ENCODE data around the gene MRPS10.

The MRPS10 gene
- 20.8 reads per million, percentile 47 among the genes with 10 or more reads in this experiment for total RNA-seq

DNA sequence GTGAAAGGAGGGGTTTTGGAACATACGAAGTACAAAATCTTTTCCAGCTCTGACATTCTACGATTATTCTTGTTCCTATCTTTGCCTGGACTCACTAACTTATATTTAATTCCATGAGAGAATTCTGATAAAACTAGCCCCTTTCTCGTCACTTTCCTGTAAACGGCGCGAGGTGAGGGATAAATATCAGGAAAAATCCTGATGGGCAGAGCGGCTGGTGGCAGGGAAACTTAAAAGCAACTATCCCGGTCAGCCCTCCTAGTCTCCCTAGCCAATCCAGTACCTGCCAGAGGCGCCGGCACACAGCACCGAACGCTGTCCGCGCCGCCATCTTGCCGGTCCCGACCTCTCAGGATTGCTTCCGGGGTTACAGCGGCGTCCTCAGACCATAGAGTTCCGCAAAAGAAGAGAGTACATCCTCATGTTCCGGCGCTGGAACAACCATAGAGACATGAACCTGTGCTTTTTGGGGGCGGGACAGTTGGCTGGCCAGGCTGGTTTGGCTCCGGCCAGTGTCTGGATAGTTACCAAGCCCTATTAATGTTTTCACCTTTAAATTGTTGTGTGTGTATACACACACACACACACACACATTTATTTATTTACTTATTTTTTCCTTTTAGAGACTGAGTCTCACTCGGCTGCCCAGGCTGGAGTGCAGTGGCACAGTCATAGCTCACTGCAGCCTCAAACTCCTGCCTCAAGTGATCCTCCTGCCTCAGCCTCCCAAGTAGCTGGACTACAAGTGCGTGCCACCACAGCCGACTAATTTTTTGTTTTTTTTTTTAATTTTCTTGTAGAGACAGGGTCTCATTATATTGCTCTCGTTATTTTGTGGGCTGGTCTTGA, at the start of gene MRPS10:
MRPS10 (minus strand) TSS at position 343 of the 849 bp plus-strand sequence; CDS start at position 331, 12 bp downstream.
- peak; percentile 91 for DNase-seq

DNA sequence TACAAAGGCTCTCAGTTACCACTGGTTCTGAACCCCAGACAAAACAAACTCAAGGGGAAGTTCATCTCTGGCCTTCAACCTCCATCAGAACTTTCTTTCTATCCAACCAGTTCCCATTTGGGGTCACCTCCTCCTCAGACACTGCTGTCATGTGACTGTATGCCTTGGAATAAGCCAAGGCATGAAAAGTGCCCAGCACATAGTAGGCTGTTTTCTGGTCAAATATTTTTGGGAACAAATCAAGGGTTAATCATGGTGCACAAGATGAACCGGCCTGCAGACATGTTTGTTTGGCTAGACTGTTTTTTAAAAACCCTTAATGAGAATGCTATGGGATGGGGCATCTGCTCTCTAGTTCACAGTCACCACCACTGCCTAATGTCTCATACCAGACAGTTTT, 48.9 kb upstream of the MRPS10 start:
- no peak for DNase-seq

DNA sequence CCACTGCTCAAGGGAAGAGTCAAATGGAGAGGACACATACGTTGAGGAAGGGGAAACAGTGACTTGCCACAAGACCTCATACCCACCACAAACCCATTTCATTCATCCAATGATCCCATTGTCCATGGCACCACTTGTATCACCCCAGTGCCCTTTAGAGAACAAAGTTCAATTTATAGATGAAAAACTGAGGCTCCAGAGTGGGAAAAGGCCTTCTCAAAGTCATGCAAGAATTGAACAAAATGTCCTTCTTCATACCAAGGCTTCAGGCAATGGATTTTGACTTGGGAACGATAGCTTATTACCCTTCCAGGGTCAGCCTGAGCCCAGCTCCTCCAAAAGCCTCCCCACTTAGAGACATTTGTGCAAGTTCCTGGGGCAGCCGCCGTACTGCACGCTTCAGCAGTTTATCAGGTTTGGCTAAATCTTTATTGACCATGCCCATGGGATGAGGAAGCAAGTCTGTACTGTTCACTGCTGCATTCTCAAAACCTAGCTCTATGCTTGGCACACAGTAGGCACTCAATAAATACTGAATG, 47.3 kb upstream of the MRPS10 start:
- DNase-seq = no peak

- DNase-seq = no peak
These were observed 46.6 kb upstream of the MRPS10 start for GRCh38 chr6:42264162-42264851.

DNA sequence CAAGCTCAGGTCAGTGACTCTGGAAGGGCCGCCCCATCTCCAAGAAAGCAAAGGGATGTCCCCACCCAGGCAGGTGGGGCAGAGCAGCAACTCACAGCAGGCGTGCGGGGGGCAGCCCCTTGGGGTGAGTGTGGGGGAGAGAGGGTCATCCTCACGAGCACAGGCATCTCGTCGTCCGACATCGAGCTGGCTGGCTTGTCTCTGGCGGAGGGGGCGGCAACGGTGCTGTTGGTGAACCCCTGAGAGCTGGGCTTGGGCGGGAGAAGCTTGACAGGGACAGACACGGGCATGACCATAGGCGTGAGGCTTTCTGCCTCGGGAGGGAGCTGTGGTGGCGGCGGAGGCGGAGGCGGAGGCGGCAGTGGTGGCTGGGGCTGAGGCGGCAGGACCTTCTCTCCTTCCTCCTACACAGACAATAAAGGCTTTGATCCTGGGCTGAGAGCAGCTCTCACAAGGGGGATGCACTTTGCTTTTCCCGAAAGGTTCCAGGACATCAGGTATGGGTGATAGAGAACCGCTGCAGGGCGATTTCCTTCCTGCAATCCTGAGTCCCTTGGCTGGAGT, 45.6 kb upstream of the MRPS10 start:
- DNase-seq = no peak

DNA sequence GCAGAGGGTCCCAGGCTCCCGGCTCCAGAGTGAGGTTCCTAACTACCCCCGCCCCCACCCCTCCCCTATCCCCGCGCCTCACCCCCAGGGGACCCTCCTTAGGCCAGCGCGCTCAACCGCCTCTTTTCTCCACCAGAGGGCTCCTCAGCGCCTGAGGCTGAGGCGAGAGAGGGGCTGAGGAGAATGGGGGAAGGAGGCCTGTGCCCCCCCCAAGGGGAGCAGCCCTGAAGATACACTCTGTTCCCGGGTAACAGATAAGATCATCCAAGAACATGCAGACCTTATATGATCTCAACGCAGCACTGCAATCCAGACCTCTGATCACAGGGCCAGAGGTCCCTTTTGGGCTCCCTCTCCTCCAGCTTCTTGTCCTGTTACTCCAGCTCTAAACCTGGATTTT, 43.3 kb upstream of the MRPS10 start:
- DNase-seq = no peak

DNA sequence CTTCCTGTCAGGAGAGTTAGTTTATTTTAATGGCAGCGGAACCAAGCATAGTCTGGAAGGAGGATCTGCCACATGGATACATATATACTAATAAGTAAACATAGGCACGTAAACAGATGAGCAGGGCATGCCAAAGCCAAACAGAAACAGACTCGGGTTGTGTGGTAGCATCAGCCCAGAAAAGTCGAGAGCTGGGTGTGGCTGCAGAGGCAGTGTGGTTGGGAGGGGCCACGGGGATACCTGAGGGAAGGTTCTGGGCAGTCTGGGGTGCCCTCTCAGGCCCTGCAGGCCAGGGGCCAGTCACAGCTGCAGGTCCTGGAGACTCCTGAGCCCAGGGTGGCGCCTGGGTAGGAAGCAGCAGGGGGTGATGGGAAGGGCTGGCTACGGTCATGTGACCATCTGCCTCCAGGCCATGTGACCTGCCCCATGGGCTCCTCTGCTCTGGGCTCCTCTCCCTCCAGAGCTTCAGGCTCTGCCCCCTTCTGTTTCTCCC, 42.8 kb upstream of the MRPS10 start:
- no peak for DNase-seq

DNA sequence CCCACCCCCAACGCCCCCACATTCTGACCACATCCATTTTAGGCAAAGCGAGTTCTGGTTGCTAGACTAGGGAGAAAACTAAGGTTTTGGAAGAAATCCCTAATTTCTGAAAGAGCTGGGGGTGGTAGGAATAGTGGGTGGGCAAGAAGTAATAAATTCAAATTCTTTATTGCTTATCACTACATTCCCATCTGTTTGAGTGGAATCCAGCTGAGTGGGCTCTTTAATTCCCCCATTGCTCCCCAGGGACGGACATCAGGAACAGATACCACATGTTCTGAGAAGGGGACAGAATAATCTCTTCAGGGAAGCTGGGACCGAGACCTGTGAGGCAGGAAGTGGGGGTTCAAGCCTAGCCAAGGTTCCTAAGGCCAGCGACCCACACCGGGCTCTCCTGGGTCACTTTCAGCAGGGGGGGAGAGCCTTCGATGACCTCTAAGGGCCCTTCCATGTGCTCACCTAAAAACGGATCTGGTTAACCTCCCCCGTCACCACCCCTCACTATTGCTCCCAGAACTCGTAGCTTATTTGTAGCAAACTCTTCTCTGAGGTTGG, 42.3 kb upstream of the MRPS10 start:
- DNase-seq = no peak

- no peak for DNase-seq
These were observed 41.6 kb upstream of the MRPS10 start for GRCh38 chr6:42259286-42259685.

GRCh38 chr6:42257614-42258013, 40.0 kb upstream of the MRPS10 start:
- no peak for DNase-seq

- DNase-seq = no peak
These were observed 39.4 kb upstream of the MRPS10 start for GRCh38 chr6:42257063-42257462.

DNA sequence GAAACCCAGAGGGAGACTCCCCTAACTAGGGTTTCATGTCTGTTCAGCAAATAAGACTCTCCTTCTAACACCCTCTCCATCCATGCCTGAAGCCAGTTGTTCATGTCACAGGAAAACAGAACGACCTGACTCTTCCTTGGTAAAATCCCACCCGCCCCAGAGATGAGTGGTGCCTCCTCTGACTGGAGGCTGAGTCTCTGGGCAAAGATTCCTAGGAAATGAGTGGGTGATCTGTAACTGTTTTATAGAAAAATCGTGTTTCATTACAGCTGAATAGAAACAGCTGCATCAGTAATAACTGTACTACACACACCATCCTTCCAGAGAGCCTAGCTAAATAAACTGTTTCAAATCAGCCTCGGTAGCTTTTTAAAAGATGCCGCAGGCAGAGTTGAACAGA, 37.4 kb upstream of the MRPS10 start:
- no peak for DNase-seq

GRCh38 chr6:42254505-42254904, 36.8 kb upstream of the MRPS10 start:
- no peak for DNase-seq

- no peak for DNase-seq
These were observed 34.4 kb upstream of the MRPS10 start for GRCh38 chr6:42251911-42252637.

- DNase-seq = no peak
These were observed 33.8 kb upstream of the MRPS10 start for GRCh38 chr6:42251500-42251899.

DNA sequence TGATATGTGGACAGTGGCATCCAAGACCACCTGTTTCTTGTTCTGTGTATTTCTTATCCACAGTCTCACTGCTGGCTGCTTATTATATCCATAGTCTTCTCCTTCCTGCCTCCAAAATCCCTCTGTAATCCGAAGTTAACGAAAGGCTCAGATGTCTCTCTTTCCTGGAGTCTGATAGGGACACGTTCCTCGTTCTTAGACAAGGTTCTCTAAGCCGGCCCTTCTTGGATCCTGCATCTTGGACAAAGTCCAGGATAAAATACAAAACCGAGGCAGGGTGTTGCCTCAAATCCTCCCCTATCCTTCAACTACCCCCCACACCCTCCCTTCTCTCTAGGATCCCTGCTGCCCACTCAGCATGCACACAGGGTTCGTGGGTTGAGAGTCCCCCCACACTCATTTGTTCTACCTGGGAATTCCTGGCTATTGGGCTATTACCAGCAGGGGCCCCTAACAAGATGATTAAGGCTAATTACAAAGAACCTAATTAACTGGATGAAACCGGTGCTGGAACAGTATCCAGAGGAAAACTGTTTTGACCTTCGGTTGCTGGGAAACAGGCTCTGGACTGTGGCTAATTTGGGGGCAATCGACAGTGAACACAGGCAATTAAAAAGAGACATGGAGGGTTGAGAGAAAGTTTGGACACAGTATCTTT, 32.7 kb upstream of the MRPS10 start:
- DNase-seq = no peak

GRCh38 chr6:42249279-42249678, 31.6 kb upstream of the MRPS10 start:
- DNase-seq = no peak

DNA sequence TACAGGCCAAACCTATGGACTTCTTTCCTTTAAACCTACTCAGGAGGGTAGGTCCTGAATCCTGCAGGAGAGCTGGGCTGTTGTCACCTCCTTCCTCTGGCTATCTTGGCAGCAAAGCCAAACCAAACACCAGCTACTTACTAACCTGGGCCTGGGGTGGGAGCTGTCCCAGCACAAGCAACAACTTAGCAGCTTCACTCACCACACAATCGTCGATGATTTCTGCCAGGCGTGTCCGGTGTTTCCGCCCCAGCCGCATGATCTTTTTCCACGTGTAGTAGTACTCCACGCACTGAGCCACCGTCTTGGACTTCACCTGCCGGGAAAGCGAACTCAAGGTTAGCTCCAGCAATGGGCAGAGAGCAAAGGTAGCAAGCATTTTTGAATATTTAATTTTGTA, 25.4 kb upstream of the MRPS10 start:
- DNase-seq = no peak

- DNase-seq = no peak
These were observed 24.3 kb upstream of the MRPS10 start for GRCh38 chr6:42241915-42242314.

GRCh38 chr6:42239736-42240375, 22.2 kb upstream of the MRPS10 start:
- DNase-seq = no peak

GRCh38 chr6:42239333-42239732, 21.7 kb upstream of the MRPS10 start:
- no peak for DNase-seq

All from effector CD4-positive, alpha-beta T cell (primary cell).